NK-92 treated with Interleukin-12 subunit alpha and Interleukin-12 subunit beta, amount 100 ng/mL, for 24 hours (cell line): ENCODE results near the gene NFIB.

Experiments
- DNase-seq: peaks from one replicate; lab custom pipeline; 2025; lab: John Stamatoyannopoulos, UW

NFIB gene

DNA sequence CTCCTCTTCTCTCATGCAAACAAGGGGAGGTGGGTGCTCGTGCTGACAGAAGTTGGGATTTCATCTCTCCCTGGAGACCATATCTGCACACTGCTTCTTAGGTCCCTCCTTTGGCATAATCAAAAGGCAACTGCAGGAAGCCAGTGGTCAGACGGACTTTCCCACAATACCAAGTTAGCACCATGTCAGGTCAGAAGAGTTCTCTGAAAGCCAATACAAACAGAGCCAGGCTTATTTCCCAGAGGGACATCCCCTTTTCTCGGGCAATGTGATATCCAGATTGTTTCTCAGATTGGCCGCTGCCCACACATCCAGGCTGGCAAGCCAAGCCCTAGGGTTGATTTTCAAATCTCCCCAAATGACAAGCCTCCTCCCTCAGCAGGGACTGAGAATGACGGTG lies 241.1 kb downstream of the NFIB start:
- DNase-seq, result no peak

DNA sequence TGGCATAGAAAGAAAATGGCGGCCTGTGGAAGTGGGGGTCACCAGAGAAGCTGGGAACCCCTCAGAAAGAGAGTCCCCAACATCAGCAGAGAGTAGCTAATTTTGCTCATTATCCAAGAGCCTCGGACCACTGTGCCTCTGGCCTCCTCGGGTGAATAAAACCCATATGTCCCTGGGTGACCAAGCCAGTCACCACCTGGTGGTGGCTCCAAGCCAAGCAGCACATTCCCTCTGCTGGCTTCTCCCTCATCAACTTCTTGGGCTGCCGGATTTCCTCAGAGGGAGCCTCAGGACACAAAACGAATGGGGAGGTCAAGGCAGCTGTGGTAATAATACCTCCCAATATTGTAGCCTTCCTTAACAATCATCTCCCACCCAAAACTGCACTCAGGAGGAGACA lies 242.5 kb downstream of the NFIB start:
- DNase-seq, result no peak

- no peak for DNase-seq
These were observed 245.3 kb downstream of the NFIB start for GRCh38 chr9:14068690-14069089.

DNA sequence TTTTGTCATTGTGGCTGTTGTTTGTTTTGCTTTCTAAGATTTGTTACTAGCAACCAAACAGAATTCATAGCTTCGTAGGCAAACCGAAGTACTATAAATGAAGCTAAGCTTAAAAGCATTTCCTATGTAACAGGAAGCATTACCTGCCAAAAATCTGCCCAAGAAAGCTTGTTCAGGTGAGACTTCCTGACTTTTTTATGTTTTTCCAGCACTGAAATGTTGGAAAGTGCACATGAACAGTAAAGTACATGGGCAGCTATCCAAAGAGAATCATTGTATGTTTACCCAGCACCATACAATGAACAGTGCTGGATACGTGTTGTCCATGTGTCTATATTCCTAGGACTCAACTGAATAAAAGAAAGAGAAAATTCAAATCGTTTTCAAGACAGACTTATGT lies 247.1 kb downstream of the NFIB start:
- DNase-seq, result no peak

- DNase-seq, result no peak
These were observed 247.9 kb downstream of the NFIB start for GRCh38 chr9:14066032-14066431.

- no peak for DNase-seq
These were observed 249.0 kb downstream of the NFIB start for GRCh38 chr9:14064940-14065339.

GRCh38 chr9:14063756-14064155 lies 250.2 kb downstream of the NFIB start:
- DNase-seq, result no peak

DNA sequence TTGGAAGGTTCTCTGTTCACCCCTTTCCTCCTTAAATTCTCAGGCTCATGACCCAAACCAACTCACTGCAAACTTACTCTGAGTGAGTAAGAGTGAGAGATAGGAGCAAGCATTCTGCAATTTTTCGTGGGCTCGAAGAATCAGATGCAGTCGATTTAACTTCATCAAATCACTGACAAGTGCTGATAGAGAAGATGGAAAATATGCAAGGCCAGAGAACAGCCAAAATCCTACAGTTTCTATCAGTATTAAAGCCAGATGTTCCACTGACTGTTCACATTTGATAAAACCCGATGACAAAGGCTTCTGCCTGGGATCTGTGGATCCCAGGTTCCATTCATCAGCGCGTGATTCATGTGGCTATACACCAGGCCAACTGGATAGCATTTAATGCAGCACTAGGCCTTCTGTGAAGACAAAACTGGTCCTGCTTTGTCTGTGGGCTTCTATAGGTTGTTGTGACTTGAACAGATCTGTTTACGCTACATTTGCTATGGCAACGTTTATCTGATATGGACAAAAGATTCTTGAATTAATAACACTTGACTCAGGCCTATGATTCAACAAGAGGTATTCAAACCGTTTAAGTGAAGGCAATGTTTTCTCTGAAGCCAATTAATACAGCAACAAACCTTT lies 251.2 kb downstream of the NFIB start:
- no peak for DNase-seq

DNA sequence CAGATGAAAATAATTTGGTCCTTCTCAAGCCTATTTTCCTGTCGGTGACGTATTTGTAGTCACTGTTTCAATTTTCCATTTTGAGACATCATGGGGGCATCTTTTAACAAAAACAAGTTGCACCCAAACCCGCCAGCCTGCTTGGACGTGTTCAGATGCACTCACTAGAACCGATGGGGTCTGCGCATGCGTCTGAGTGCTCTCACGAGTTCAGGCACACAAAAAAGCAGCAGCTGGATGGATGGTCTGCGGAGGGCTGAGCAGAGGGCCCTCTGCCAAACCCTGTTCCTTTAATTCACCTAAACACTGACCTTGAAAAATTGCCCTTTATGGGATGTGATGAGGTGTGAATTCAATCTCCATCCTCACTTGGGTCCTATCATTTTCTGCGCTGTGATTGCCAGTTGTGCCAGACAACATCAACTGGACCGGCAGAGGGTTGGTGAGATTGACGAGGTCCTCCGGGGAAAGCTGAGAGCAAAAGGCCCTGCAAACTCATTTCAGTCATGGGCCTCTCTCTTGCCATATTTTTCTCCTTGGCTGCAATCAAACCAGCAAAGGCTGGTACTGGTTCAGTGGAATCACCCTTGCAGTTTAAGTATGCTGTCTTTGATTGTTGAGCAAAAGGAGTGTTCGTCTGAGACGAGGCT lies 251.9 kb downstream of the NFIB start:
- no peak for DNase-seq

- no peak for DNase-seq
These were observed 255.6 kb downstream of the NFIB start for GRCh38 chr9:14058325-14058688.

GRCh38 chr9:14057368-14058324 lies 256.3 kb downstream of the NFIB start:
- no peak for DNase-seq

DNA sequence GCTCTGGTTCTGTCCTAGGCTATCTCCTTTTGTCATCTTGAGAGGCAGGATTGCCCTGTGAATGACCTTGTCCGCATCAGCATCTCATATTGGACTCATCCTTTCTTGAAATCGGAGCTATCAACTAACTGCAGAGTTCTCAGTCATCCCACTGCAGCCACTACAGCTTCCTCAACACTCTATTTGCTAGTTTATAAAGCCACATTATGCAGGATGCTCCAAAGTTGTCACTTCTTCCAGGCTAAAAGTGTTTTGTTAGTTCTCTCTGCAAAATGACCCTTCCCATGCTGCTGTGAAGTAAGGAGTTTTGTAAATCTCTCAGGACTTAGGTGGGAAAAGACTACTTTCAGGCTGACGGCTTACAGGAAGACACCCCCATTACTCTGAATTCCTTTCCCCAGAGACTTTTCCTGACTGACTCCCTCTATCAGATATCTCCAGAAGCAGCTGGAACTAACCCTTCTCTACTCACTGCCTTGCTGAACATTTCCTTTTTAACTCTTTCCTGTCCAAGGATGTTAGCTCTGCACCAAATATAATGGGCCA lies 257.6 kb downstream of the NFIB start:
- DNase-seq, result no peak

GRCh38 chr9:14054096-14054495 lies 259.8 kb downstream of the NFIB start:
- DNase-seq, result no peak

DNA sequence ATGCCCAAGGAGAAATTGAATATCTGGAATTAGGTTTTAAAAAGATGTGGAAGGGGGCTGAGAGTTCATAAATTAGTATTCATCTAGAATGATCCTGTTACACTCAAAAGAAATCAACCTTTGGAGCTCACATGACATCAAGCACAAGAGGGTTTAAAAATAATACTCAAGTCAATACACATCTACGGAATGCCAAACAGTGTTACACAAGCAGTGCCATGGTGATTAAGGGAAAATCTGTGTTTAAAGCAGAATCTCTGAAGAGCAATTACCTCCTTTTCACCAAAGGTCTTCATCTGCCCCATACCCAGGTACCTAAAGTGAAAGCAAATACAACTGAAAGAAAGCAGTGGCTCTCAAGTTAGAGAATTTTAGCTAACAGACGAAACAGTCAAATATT lies 261.6 kb downstream of the NFIB start:
- DNase-seq, result no peak

DNA sequence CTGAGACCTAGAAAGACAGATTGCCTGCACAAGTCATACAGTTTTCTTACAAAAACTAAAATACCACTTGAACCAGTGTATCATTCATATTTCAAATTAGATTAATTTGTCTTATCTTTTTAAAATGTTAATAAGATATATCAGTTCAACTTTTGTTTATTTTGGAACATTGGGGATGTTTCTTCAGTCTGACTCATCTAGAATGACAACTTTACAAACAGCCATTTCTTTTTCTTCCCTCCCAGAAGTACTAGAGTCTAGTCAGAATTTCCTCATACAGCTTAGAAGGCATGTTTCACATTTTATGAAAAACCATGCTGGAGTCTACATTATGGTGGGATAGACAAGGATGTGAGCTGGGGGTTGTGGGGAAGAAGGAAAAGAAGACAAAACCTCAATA lies 262.5 kb downstream of the NFIB start:
- no peak for DNase-seq

DNA sequence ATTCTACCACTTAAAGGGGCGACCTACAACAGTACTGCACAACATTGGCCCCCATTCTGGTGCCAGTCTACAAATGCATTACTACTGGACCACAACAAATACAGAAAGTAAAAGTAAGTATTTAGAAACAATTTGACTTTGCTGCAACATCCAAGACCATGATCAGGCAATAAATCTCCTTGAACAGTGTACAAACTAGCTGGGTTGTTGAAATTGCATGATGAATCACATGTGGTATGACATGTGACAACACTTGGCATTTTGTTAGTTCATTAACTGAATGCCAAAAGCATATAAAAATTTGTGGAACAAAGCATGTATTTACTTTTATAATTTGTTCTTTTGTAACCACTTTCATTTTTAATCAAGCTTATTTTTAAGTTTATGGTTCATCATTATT lies 270.5 kb downstream of the NFIB start:
- DNase-seq, result no peak

DNA sequence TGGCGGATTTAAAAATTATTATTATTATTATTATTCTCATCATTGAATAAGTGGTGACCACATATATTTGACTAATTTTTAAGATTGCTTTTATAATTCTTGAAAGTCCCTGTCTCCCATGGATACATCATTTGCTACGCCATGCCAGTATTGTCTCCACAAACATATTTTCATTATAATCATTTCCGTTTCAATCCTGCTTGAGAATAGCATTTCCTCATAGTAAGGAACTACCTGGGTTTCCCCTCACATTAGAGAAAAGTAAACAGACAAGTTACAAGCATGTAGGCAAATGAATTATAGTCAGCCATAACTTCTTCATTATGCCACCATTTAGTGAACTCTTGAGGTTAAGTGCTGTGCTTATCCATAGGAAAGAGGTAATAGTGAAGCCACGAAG lies 276.6 kb downstream of the NFIB start:
- no peak for DNase-seq

DNA sequence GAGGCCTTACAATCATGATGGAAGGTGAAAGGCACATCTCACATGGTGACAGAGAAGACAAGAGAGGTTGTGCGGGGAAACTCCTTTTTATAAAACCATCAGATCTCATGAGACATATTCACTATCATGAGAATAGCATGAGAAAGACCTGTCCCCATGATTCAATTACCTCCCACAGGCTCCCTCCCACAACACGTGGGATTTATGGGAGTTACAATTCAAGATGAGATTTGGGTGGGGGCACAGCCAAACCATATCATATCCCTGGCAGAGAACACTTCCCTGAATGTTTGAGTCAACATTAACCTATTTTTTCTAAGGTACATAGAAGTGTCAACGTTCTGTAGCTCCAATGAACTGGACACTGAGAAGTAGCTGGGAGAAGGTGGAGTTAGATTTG lies 280.9 kb downstream of the NFIB start:
- no peak for DNase-seq
